ENCODE measurements around the gene EIF5A.
A peak's percentile ranks its signal among the peaks of the same experiment; 100 is the strongest.

EIF5A gene

GRCh38 chr17:7261379-7262191 is 45.8 kb upstream of the EIF5A start:
- peak overlapping the region; percentile 87 for H3K4ac ChIP-seq (ENCODE audit: low read depth, low read length)
- H2BK15ac ChIP-seq (replicated peaks; ENCODE audit: low read depth), result no peak overlapping the region
- H3K36me3 ChIP-seq (ENCODE audit: control insufficient read depth, insufficient read depth, low read length), result peaks cover 2% of the 10 kb centered on the region
- H2AK5ac ChIP-seq (ENCODE audit: low read length), result peak overlapping the region; percentile 92
- peak overlapping the region; percentile 99 for H3K56ac ChIP-seq (ENCODE audit: low read length)
- H3K4me1 ChIP-seq (ENCODE audit: control insufficient read depth, low read depth, low read length), result peaks cover 5% of the 10 kb centered on the region
- H4K8ac ChIP-seq (ENCODE audit: low read depth, low read length), result no peak overlapping the region
- H3K27me3 ChIP-seq (ENCODE audit: insufficient read depth, low read length, poor library complexity), result no peaks in the 10 kb centered on the region
- H3K27ac ChIP-seq (ENCODE audit: low read depth, low read length), result no peak overlapping the region
- no peak overlapping the region for H4K5ac ChIP-seq (ENCODE audit: low read length)
- H3K4me3 ChIP-seq (ENCODE audit: low read length), result peak overlapping the region; percentile 85
- H3K23ac ChIP-seq (ENCODE audit: low read length), result peak overlapping the region; percentile 66
- H3K79me2 ChIP-seq (ENCODE audit: control insufficient read depth, insufficient read depth, low read length), result peaks cover 25% of the 10 kb centered on the region
- H3K9ac ChIP-seq (ENCODE audit: low read length), result peak overlapping the region; percentile 96
- DNase-seq, result peak; percentile 39
- peak overlapping the region; percentile 54 for H3K18ac ChIP-seq (ENCODE audit: low read length)
- peaks cover 9% of the 10 kb centered on the region for H3K79me1 ChIP-seq (ENCODE audit: low read length)
- no peak overlapping the region for H2BK120ac ChIP-seq (ENCODE audit: low read depth, low read length)
- H2BK5ac ChIP-seq (ENCODE audit: low read length), result peak overlapping the region; percentile 45
- WGBS (ENCODE audit: extremely low coverage, insufficient coverage, low lambda C conversion rate), result no CpG with 5 or more reads among the region's 71 CpGs
- H3K4me2 ChIP-seq (ENCODE audit: low read length), result peak overlapping the region; percentile 38

- peak; percentile 89 for DNase-seq
- Histone ChIP-seq H3K27me3 (ENCODE audit: insufficient read depth, low read length, poor library complexity) (no peaks in the 10 kb centered on the region), H3K4ac (ENCODE audit: low read depth, low read length) (peak within 1 kb of the TSS; percentile 87)
Observed at GRCh38 chr17:7262192-7262934, 45.1 kb upstream of the EIF5A start, which contains the start of gene CLDN7. Gene CLDN7, minus strand, starts transcription at chr17:7262478. Its CDS starts 435 bp downstream, at chr17:7262043.

GRCh38 chr17:7262935-7263800 is 44.3 kb upstream of the EIF5A start:
- Histone ChIP-seq H2BK120ac (ENCODE audit: low read depth, low read length) (no peak overlapping the region), H2BK5ac (ENCODE audit: low read length) (peak overlapping the region; percentile 52), H3K27me3 (ENCODE audit: insufficient read depth, low read length, poor library complexity) (no peaks in the 10 kb centered on the region), H3K18ac (ENCODE audit: low read length) (peak overlapping the region; percentile 0), H3K4me1 (ENCODE audit: control insufficient read depth, low read depth, low read length) (peaks cover 5% of the 10 kb centered on the region), H3K79me2 (ENCODE audit: control insufficient read depth, insufficient read depth, low read length) (peaks cover 25% of the 10 kb centered on the region), H2BK15ac (replicated peaks; ENCODE audit: low read depth) (no peak overlapping the region), H3K23ac (ENCODE audit: low read length) (peak overlapping the region; percentile 54), H4K5ac (ENCODE audit: low read length) (no peak overlapping the region), H3K36me3 (ENCODE audit: control insufficient read depth, insufficient read depth, low read length) (peaks cover 2% of the 10 kb centered on the region), H3K27ac (ENCODE audit: low read depth, low read length) (peak overlapping the region; percentile 24), H4K8ac (ENCODE audit: low read depth, low read length) (no peak overlapping the region), H3K9ac (ENCODE audit: low read length) (peak overlapping the region; percentile 74), H3K4ac (ENCODE audit: low read depth, low read length) (no peak overlapping the region), H2AK5ac (ENCODE audit: low read length) (no peak overlapping the region), H3K56ac (ENCODE audit: low read length) (peak overlapping the region; percentile 88), H3K4me2 (ENCODE audit: low read length) (peak overlapping the region; percentile 80), H3K4me3 (ENCODE audit: low read length) (peak overlapping the region; percentile 33), H3K79me1 (ENCODE audit: low read length) (peaks cover 9% of the 10 kb centered on the region)
- no CpG with 5 or more reads among the region's 26 CpGs for WGBS (ENCODE audit: extremely low coverage, insufficient coverage, low lambda C conversion rate)
- DNase-seq, result peak; percentile 93

More at GRCh38 chr17:7262192-7262934, 45.1 kb upstream of the EIF5A start, which contains the start of gene CLDN7:
- peaks cover 9% of the 10 kb centered on the region for H3K79me1 ChIP-seq (ENCODE audit: low read length)
- H3K36me3 ChIP-seq (ENCODE audit: control insufficient read depth, insufficient read depth, low read length), result peaks cover 2% of the 10 kb centered on the region
- H3K4me2 ChIP-seq (ENCODE audit: low read length), result peak within 1 kb of the TSS; percentile 80
- peak within 1 kb of the TSS; percentile 66 for H3K23ac ChIP-seq (ENCODE audit: low read length)
- H2BK120ac ChIP-seq (ENCODE audit: low read depth, low read length), result no peak within 1 kb of the TSS
- peaks cover 5% of the 10 kb centered on the region for H3K4me1 ChIP-seq (ENCODE audit: control insufficient read depth, low read depth, low read length)
- H2BK5ac ChIP-seq (ENCODE audit: low read length), result peak within 1 kb of the TSS; percentile 52
- H3K56ac ChIP-seq (ENCODE audit: low read length), result peak within 1 kb of the TSS; percentile 99
- no peak within 1 kb of the TSS for H4K5ac ChIP-seq (ENCODE audit: low read length)
- H3K79me2 ChIP-seq (ENCODE audit: control insufficient read depth, insufficient read depth, low read length), result peaks cover 25% of the 10 kb centered on the region
- H2AK5ac ChIP-seq (ENCODE audit: low read length), result peak within 1 kb of the TSS; percentile 92
- H3K4me3 ChIP-seq (ENCODE audit: low read length), result peak within 1 kb of the TSS; percentile 85
- H4K8ac ChIP-seq (ENCODE audit: low read depth, low read length), result no peak within 1 kb of the TSS
- no peak within 1 kb of the TSS for H2BK15ac ChIP-seq (replicated peaks; ENCODE audit: low read depth)
- peak within 1 kb of the TSS; percentile 54 for H3K18ac ChIP-seq (ENCODE audit: low read length)
- no CpG with 5 or more reads among the region's 64 CpGs for WGBS (ENCODE audit: extremely low coverage, insufficient coverage, low lambda C conversion rate)
- peak within 1 kb of the TSS; percentile 96 for H3K9ac ChIP-seq (ENCODE audit: low read length)
- peak within 1 kb of the TSS; percentile 24 for H3K27ac ChIP-seq (ENCODE audit: low read depth, low read length)

GRCh38 chr17:7263801-7264078 is 43.7 kb upstream of the EIF5A start:
- peak overlapping the region; percentile 74 for H3K9ac ChIP-seq (ENCODE audit: low read length)
- no peak overlapping the region for H2BK15ac ChIP-seq (replicated peaks; ENCODE audit: low read depth)
- H3K56ac ChIP-seq (ENCODE audit: low read length), result peak overlapping the region; percentile 88
- peaks cover 9% of the 10 kb centered on the region for H3K79me1 ChIP-seq (ENCODE audit: low read length)
- H2BK120ac ChIP-seq (ENCODE audit: low read depth, low read length), result no peak overlapping the region
- peak overlapping the region; percentile 52 for H2BK5ac ChIP-seq (ENCODE audit: low read length)
- DNase-seq, result peak; percentile 25
- no peak overlapping the region for H2AK5ac ChIP-seq (ENCODE audit: low read length)
- H3K79me2 ChIP-seq (ENCODE audit: control insufficient read depth, insufficient read depth, low read length), result peaks cover 24% of the 10 kb centered on the region
- H3K4me2 ChIP-seq (ENCODE audit: low read length), result no peak overlapping the region
- no peak overlapping the region for H3K18ac ChIP-seq (ENCODE audit: low read length)
- H3K4me3 ChIP-seq (ENCODE audit: low read length), result no peak overlapping the region
- peaks cover 2% of the 10 kb centered on the region for H3K36me3 ChIP-seq (ENCODE audit: control insufficient read depth, insufficient read depth, low read length)
- H3K27ac ChIP-seq (ENCODE audit: low read depth, low read length), result no peak overlapping the region
- H3K4ac ChIP-seq (ENCODE audit: low read depth, low read length), result no peak overlapping the region
- no CpG with 5 or more reads among the region's 4 CpGs for WGBS (ENCODE audit: extremely low coverage, insufficient coverage, low lambda C conversion rate)
- no peak overlapping the region for H4K5ac ChIP-seq (ENCODE audit: low read length)
- H3K27me3 ChIP-seq (ENCODE audit: insufficient read depth, low read length, poor library complexity), result no peaks in the 10 kb centered on the region
- peak overlapping the region; percentile 11 for H3K23ac ChIP-seq (ENCODE audit: low read length)
- no peak overlapping the region for H4K8ac ChIP-seq (ENCODE audit: low read depth, low read length)
- peaks cover 5% of the 10 kb centered on the region for H3K4me1 ChIP-seq (ENCODE audit: control insufficient read depth, low read depth, low read length)

- no peak overlapping the region for H4K5ac ChIP-seq (ENCODE audit: low read length)
- no peak overlapping the region for H3K27ac ChIP-seq (ENCODE audit: low read depth, low read length)
- no peak for DNase-seq
- peaks cover 3% of the 10 kb centered on the region for H3K79me2 ChIP-seq (ENCODE audit: control insufficient read depth, insufficient read depth, low read length)
- H3K4ac ChIP-seq (ENCODE audit: low read depth, low read length), result no peak overlapping the region
- H2AK5ac ChIP-seq (ENCODE audit: low read length), result no peak overlapping the region
- H3K4me1 ChIP-seq (ENCODE audit: control insufficient read depth, low read depth, low read length), result no peaks in the 10 kb centered on the region
- no peak overlapping the region for H2BK120ac ChIP-seq (ENCODE audit: low read depth, low read length)
- H3K4me3 ChIP-seq (ENCODE audit: low read length), result no peak overlapping the region
- no peak overlapping the region for H4K8ac ChIP-seq (ENCODE audit: low read depth, low read length)
- H2BK15ac ChIP-seq (replicated peaks; ENCODE audit: low read depth), result no peak overlapping the region
- no peak overlapping the region for H3K23ac ChIP-seq (ENCODE audit: low read length)
- H3K27me3 ChIP-seq (ENCODE audit: insufficient read depth, low read length, poor library complexity), result no peaks in the 10 kb centered on the region
- no peaks in the 10 kb centered on the region for H3K36me3 ChIP-seq (ENCODE audit: control insufficient read depth, insufficient read depth, low read length)
- H3K79me1 ChIP-seq (ENCODE audit: low read length), result peaks cover under 1% of the 10 kb centered on the region
- H3K56ac ChIP-seq (ENCODE audit: low read length), result no peak overlapping the region
- WGBS (ENCODE audit: extremely low coverage, insufficient coverage, low lambda C conversion rate), result no CpG with 5 or more reads among the region's 1 CpG
- H2BK5ac ChIP-seq (ENCODE audit: low read length), result no peak overlapping the region
- no peak overlapping the region for H3K18ac ChIP-seq (ENCODE audit: low read length)
- H3K4me2 ChIP-seq (ENCODE audit: low read length), result no peak overlapping the region
- no peak overlapping the region for H3K9ac ChIP-seq (ENCODE audit: low read length)
Observed at GRCh38 chr17:7266784-7267183, 40.6 kb upstream of the EIF5A start.

Data from mesendoderm (in vitro differentiated cells).